Urothelium cell line (cell line): ENCODE measurements around the gene SLC25A25.
A peak's percentile ranks its signal among the peaks of the same experiment; 100 is the strongest.

Experiments used
- DNase-seq: peaks from one replicate; pipeline ENCODE4 v3.0.0; 2011; ENCODE audit warnings: low spot score, mixed read lengths
- FAIRE-seq: peaks from 2 replicates; lab custom pipeline; 2011; peaks lifted over from hg19 to GRCh38; lab: Jason Lieb, UNC

The SLC25A25 gene

DNA sequence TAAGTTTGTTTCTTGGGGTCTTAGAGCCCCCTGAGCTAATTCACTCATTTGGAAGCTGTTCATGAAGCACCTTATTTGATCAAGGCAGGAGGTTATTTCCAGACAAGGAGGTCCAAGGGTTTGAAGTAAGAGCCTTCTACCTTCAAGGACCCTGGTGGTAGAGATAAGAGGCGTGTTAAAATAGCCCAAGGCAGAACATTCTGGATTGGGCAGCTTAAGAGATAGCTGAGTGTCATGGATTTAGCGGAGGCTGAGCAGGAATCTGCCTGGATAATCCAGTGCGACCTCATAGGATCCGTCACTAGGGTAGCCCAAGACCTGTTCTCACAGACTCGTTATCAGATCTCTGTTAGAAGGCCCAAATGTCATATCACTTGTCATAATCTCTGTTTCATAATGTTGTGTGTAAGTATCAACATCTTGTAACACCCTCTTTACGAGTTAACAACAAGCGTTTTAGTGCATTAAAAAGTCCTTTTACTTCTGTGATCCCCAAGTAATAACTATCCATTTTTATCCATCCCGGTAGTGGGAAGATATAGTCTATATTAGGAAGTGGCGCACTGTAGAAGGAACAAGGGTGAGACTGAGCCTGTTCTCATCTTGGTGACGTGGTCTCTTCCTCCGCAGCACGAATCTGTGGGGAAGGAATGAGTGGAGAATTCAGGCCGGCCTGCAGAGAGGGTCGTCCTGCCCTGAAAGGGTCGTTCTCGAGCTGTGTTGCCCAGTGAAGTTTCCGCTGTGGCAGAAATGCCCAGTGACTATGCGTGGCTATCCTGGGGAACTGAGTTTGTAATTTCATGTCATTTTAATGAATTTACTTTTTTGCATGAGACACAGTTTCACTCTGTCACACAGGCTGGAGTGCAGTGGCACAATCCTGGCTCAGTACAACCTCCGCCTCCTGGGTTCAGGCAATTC lies 28.8 kb downstream of the SLC25A25 start:
- FAIRE-seq = no peak

DNA sequence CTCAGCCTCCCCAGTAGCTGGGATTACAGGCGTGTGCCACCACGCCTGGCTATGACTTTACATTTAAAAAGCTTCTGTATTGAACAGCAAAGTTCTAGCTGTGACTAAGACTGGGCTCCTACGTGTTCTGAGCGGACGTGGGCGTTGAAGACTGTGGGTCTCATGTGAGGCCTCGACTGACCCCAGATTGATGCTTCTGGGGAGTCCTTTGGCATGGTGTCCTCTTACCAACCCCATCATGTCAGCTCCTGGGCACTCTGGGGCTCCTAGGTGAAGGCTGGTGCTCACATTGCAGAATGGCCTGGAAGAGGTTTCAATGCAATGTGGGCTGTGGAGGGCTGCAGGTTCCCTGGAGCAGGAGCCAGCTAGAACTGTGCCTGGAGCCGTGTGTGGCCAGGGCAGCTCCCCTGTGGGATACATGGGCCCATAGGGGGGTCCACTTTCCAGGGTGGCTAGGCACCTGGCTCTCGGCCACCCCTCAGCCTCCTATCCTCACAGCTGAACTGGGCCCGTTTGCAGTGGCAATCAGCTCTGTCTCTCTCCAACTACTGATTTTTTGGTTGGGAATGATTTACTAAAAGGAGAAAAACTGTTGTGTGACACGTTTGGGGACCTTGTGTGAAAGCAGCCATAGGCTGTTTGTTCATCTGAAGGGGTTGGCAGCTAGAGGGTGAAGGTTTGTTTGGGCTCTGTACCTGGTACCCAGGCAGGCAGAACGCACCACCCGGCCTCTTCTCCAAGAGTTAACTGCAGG lies 29.7 kb downstream of the SLC25A25 start:
- DNase-seq (no peak), FAIRE-seq (no peak)

More for the DNA sequence above, 28.8 kb downstream of the SLC25A25 start:
- DNase-seq = no peak

DNA sequence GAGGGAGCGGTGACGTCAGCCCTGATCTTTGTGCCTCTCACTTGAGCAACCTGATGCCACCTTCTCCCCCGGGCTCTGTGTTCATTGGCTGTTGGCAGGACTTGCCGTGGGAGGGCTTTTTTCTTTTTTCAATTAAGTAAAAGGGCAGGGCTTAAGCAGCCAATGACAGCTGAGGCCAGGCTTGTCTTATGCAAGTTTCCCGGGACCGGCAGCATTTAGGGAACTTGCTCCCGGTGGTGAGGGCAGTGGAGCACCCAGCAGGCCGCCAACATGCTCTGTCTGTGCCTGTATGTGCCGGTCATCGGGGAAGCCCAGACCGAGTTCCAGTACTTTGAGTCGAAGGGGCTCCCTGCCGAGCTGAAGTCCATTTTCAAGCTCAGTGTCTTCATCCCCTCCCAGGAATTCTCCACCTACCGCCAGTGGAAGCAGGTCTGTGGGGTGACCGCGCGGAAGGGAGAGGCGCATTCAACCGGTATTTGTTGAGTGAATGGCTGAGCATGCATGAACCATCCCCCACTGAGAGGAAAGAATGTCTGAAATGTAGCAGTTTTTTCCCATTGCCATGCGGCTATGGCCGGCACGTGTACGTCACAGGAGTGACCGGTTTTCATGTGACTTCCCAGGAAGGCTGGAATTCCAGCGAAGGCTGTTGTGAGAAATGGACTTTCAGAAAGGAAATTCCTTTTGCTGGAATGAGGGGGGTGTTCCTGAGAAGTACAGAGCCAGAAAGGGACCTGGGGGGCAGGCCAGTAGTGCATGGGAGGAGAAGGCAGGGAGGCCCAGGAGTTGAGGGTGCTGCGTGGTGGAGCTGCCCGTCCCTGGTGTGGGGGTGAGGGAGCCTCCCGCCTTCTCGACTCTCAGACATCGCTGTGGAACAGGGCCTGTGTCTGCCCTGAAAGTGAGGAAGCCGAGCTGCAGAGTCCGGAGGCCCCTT lies 30.5 kb downstream of the SLC25A25 start:
- FAIRE-seq = no peak
- DNase-seq = peak; percentile 92

DNA sequence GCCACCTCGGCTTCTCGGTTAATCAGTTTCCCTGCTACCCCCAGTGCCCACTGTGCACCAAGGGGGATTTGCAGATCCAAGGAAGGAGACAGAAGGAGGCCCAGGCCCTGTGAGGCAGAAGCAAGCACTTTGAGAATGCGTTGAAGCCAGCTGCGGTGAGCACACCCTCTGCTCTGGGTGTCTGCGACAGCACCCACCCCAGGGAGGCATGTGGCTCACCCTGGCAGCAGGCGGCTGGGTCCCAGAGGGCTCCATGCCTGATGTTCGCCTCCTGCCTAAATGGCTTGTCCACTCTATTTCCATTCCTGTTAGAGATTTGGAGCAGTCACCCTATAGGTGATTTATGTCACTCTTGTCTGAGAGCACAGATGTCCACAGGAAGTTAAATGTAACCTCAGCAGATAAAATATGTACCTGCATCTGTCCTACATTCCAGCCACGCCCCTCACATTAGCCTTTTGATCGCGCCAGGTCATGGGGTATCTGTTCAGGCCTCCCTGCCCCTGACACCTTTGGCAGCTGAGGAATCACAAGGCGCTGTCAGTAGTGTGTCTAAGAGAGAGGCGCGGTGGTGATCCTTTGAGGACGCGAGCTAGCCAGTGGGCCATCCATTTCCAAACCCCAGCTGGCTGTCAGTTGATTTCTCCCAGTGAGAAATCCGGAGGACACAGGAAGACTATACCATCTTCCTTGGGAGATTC lies 31.3 kb downstream of the SLC25A25 start:
- FAIRE-seq = no peak
- DNase-seq = no peak

DNA sequence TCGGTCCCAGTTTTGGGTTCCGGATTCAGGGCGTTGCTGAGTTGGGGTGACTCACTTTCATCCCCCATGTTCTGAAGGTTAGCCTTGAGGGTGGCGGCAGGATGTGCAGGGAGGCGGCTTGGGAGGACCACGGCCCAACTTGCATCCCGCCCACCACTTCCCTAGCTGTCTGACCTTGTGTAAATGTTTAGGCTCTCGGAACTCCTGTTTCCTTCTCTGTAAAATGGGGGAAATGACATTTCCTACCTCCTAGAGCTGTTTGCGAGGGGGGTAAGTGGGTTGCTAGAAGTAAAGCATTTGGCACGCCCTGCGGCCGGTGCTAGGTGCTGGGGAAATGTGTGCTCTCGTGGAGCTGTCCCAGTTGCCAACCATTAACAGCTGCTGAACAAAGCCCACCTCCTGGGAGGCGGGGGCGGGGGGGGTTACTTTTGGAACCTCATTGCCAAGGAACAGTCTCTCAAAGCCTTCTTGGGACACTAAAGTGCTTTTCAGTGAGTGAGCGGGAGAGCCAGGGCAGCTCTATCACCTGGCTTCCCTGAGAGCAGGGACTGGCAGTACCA lies 32.0 kb downstream of the SLC25A25 start:
- DNase-seq (no peak), FAIRE-seq (no peak)

DNA sequence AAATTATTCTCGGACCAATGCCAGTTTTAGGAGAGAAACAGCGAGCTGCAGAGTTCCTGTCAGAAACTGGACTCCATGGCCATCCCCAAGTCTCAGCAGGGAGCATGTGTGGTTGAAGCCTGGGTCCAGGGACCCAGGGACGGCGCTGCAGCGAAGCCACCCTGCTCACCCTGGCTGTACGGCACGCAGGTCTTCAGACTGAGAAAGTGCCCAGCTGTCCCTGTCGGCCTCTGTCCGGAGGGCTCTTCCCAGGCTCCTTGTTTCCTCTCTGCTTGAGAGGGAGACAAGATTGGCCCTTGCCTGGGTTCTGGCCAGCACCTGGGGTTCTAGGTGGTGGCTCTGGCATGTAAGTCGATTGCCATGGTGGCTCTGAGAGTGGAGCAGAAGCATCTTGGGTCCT lies 32.5 kb downstream of the SLC25A25 start:
- DNase-seq (no peak), FAIRE-seq (no peak)

DNA sequence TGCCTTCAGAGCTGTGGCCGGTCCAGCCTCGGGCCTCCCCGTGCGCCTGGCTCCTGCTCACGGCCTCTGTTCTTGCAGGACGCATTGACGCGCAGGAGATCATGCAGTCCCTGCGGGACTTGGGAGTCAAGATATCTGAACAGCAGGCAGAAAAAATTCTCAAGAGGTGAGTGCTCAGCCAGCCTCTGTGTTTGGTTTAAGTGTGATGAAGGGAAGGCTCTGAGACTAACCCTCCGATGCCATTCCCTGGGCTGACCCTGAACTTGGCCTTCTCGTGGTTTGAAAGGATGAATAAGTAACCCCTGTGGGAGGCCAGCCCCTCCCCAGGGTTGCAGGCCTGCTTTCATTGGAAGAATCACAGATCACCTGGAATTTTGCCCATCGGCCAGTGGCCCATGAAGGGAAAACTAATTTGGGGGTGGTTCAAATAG lies 33.2 kb downstream of the SLC25A25 start:
- FAIRE-seq (no peak), DNase-seq (no peak)

DNA sequence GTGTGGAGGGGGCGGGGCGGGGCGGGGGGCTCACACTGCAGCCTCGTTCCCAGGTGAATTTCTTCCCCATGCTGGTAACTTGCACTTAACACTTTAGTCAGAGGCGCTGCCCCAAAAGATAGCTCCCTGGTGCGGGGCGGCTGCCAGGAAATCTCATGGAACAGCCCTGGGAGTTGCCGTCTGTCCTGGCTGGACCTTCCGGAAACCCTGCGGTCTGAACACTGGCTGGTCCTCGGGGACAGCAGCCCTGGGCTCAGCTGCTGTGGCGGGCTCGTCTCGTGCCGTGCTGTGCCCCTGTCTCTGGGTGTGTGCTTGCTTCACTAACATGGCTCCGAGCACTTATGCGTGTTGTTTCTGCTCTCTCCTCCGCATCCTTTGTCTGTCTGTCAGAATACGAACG lies 33.7 kb downstream of the SLC25A25 start:
- no peak for FAIRE-seq

DNA sequence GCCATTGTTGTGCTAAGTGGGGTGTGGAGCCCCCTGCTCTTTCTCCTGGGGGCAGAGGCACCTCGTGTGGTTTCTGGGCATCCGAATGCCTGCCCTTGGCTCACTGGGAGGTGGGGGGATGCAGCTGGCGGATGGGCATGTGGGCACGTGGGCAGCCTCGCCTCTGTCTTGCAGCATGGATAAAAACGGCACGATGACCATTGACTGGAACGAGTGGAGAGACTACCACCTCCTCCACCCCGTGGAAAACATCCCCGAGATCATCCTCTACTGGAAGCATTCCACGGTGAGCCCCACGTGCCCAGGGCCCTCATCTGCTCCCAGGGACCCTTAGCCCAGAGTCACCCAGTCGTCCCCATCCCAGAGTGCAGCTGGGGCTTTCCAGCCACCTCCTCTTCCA lies 34.2 kb downstream of the SLC25A25 start:
- DNase-seq (no peak), FAIRE-seq (no peak)

More for the DNA sequence above, 33.7 kb downstream of the SLC25A25 start:
- DNase-seq = no peak

DNA sequence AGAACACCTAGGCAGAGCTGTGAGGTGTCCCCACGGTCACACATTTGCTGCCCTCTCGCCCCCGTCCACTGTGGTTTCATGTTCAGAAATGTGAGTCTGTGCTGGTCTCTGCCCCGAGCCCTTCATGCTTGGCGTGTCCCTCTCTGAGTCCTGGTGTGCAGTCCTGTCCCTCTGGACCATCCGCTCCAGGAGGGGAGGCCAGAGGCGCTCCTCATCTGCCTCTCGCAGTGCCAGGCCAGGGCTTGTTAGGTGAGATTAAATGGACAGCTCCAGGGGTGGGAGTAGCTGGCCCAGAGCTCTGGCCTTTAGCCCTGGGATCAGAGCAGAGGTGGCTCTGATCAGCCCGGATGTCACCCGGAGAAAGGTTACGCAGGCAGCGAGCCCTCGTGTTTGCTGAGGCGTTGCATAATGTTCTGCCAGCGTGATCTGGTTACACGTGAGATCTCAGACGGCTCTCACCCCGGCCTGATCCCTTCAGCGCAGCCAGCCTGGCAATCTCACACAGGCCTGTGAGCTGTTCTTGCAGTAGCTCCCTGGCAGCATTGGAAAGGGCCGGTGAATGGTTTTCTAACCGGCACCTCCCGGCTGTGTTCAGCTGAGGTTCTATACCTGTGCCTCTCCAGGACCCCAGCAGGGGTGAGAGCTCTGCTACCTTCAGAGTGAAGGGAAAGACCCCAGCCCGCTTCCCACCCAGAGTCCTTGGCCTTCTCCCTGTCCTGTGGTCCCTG lies 35.0 kb downstream of the SLC25A25 start:
- FAIRE-seq (no peak), DNase-seq (no peak)

DNA sequence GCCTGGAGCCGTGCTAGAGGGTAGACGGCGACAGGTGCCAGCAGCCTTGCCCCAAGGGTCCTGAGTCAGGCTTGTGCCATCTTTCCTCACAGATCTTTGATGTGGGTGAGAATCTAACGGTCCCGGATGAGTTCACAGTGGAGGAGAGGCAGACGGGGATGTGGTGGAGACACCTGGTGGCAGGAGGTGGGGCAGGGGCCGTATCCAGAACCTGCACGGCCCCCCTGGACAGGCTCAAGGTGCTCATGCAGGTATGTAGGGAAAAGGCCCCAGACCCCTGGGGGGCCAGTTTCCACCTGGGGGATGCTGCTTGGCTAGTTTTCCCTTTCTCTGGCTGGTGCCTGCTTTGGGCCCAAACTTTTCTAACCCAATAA lies 35.5 kb downstream of the SLC25A25 start:
- FAIRE-seq (no peak), DNase-seq (no peak)

DNA sequence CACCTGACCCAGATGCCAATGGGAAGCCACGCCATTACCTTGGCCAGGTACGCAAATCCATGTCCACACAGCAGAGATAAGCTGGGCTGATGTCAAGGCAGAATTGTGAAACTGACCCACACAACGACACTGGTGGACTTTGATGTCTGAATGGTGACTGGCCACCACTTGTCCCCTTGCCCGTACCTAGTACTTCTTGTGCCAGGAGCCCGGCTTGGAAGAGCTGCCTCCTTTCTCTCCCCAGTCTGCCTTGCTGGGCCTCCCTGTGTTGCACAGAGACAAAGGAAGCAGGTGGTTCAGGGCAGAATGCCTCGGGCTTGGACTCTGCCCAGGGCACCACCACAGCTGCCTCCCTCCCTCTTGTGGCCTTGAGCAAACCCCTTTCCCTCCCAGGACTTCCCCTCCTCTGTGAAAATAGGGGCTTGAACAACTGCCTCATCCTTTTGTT lies 36.2 kb downstream of the SLC25A25 start:
- no peak for FAIRE-seq
- no peak for DNase-seq

DNA sequence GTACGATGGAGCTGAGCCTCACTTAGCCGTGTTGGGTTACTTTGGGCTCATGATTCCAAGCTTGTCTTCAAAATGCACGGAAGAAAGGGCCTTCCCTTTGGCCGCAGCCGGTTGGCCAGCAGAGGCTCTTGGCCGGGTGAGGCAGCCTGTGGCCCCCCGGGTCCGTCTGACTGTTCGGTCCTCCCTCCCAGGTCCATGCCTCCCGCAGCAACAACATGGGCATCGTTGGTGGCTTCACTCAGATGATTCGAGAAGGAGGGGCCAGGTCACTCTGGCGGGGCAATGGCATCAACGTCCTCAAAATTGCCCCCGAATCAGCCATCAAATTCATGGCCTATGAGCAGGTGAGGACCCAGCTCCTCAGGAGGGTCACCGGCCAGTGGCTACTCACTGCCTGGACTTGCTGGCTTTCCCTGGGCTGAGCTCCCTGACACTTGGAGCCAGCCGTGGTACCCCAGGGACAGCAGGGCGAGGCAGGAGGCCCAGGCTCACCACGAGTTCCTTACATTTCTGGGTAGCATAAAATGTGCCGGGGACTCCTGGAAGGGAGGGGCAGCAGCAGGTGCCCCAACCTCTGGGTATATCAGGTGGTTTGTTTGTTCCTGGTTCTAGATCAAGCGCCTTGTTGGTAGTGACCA lies 37.6 kb downstream of the SLC25A25 start:
- no peak for FAIRE-seq
- no peak for DNase-seq

DNA sequence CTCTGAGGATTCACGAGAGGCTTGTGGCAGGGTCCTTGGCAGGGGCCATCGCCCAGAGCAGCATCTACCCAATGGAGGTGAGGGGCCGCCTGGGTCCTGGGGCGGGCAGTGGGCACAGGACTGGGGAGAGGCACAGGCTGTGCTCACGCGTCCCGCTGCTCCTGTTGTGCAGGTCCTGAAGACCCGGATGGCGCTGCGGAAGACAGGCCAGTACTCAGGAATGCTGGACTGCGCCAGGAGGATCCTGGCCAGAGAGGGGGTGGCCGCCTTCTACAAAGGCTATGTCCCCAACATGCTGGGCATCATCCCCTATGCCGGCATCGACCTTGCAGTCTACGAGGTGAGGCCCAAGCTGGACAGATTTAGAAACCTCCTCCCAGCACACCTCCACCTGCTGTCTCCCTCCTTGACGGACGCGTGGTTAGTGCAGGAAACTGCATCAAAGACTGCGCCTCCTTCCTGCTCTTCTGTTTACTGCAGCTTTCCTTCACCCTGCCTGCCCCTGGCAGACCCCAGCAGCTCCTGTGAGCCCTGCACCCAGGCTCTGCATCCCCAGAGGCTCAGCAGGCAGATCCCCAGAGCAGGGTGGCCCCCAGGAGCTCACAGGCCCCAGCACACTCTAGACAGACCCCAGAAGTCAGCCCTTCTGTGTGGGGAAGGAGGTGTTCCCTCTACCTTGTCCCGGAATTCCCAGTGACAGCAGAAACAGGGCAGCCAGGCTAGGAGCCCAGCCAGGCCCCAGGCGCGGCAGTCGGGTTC lies 38.3 kb downstream of the SLC25A25 start:
- FAIRE-seq (no peak), DNase-seq (no peak)

DNA sequence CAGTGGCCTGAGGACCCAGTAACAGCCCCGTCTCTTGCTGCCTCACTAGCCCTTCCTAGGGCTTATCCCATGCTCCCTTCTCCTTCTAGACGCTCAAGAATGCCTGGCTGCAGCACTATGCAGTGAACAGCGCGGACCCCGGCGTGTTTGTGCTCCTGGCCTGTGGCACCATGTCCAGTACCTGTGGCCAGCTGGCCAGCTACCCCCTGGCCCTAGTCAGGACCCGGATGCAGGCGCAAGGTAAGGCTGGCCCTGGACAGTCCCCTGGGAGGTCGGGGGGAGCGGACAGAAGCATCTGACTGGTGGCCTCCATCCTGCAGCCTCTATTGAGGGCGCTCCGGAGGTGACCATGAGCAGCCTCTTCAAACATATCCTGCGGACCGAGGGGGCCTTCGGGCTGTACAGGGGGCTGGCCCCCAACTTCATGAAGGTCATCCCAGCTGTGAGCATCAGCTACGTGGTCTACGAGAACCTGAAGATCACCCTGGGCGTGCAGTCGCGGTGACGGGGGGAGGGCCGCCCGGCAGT lies 39.0 kb downstream of the SLC25A25 start:
- DNase-seq = no peak
- no peak for FAIRE-seq

DNA sequence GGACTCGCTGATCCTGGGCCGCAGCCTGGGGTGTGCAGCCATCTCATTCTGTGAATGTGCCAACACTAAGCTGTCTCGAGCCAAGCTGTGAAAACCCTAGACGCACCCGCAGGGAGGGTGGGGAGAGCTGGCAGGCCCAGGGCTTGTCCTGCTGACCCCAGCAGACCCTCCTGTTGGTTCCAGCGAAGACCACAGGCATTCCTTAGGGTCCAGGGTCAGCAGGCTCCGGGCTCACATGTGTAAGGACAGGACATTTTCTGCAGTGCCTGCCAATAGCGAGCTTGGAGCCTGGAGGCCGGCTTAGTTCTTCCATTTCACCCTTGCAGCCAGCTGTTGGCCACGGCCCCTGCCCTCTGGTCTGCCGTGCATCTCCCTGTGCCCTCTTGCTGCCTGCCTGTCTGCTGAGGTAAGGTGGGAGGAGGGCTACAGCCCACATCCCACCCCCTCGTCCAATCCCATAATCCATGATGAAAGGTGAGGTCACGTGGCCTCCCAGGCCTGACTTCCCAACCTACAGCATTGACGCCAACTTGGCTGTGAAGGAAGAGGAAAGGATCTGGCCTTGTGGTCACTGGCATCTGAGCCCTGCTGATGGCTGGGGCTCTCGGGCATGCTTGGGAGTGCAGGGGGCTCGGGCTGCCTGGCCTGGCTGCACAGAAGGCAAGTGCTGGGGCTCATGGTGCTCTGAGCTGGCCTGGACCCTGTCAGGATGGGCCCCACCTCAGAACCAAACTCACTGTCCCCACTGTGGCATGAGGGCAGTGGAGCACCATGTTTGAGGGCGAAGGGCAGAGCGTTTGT lies 39.6 kb downstream of the SLC25A25 start:
- peak; percentile 62 for FAIRE-seq

More for the DNA sequence above, 39.6 kb downstream of the SLC25A25 start:
- DNase-seq = no peak
